GM19395 (cell line): ENCODE measurements around the gene LIPN.

ENCODE experiments used
- ATAC-seq: cut with Tn5 transposase; IDR thresholded peaks from one replicate; pipeline ENCODE4 v1.9.1; 2021; ENCODE audit warnings: mild to moderate bottlenecking, moderate library complexity; ENCODE audit not compliant: unreplicated experiment

The LIPN gene

GRCh38 chr10:88783724-88784123 lies 23.9 kb downstream of the LIPN start:
- ATAC-seq, result no peak

GRCh38 chr10:88786032-88786770 lies 26.4 kb downstream of the LIPN start:
- ATAC-seq, result no peak

GRCh38 chr10:88787463-88787862 lies 27.6 kb downstream of the LIPN start:
- ATAC-seq, result no peak

- ATAC-seq, result no peak
Observed at GRCh38 chr10:88788924-88789323, 29.1 kb downstream of the LIPN start.

- ATAC-seq, result no peak
Observed at GRCh38 chr10:88791924-88792323, 32.1 kb downstream of the LIPN start.

GRCh38 chr10:88792661-88793060 lies 32.8 kb downstream of the LIPN start:
- no peak for ATAC-seq

- ATAC-seq, result no peak
Observed at GRCh38 chr10:88793712-88794299, 34.0 kb downstream of the LIPN start.

GRCh38 chr10:88794731-88795130 lies 34.9 kb downstream of the LIPN start:
- ATAC-seq, result no peak

- ATAC-seq, result no peak
Observed at GRCh38 chr10:88800152-88801125, 40.6 kb downstream of the LIPN start.

- no peak for ATAC-seq
Observed at GRCh38 chr10:88802523-88803285, 42.9 kb downstream of the LIPN start, which contains the start of gene LIPM. Gene LIPM (plus strand): TSS chr10:88802730. CDS start chr10:88802897, 167 bp downstream.

- ATAC-seq, result no peak
Observed at GRCh38 chr10:88803641-88804040, 43.8 kb downstream of the LIPN start.

GRCh38 chr10:88804083-88804812 lies 44.4 kb downstream of the LIPN start:
- ATAC-seq, result no peak

GRCh38 chr10:88805361-88805760 lies 45.5 kb downstream of the LIPN start:
- no peak for ATAC-seq

GRCh38 chr10:88805924-88806323 lies 46.1 kb downstream of the LIPN start:
- no peak for ATAC-seq

GRCh38 chr10:88809621-88810020 lies 49.8 kb downstream of the LIPN start:
- no peak for ATAC-seq

- ATAC-seq, result peak; percentile 60
Observed at GRCh38 chr10:88810196-88810961, 50.6 kb downstream of the LIPN start.

GRCh38 chr10:88813200-88813599 lies 53.4 kb downstream of the LIPN start:
- ATAC-seq, result no peak

- ATAC-seq, result no peak
Observed at GRCh38 chr10:88819290-88819689, 59.5 kb downstream of the LIPN start.

- ATAC-seq, result no peak
Observed at GRCh38 chr10:88820748-88821401, 61.1 kb downstream of the LIPN start.
